SU-DHL-6 (cell line): Measurements from ENCODE around the gene MYO18A.

ENCODE experiments used
- H2AFZ ChIP-seq: fragments of 200-600 bp; sonication (generic); 2 replicates; pipeline ENCODE4 v1.6.1; 2014; ENCODE audit warnings: low read depth, mild to moderate bottlenecking, moderate library complexity, mixed read lengths, antibody characterized with exemption, low read length; ENCODE audit not compliant: severe bottlenecking
- H3F3A ChIP-seq: fragments of 200-600 bp; shearing (Covaris generic); 2 replicates; pipeline ENCODE4 v1.6.0; 2016; ENCODE audit warnings: antibody characterized with exemption, mild to moderate bottlenecking; ENCODE audit not compliant: insufficient read depth
- H3K27ac ChIP-seq: fragments of 200-600 bp; sonication (generic); 2 replicates; pipeline ENCODE4 v1.5.1; 2016; ENCODE audit warnings: low read depth, mild to moderate bottlenecking, low read length, moderate library complexity, mixed read lengths
- H3K27me3 ChIP-seq: fragments of 200-600 bp; sonication (generic), shearing (Covaris generic); 2 replicates; pipeline ENCODE4 v1.6.0; 2014; ENCODE audit warnings: mild to moderate bottlenecking, low read length
- H3K36me3 ChIP-seq: fragments of 200-600 bp; sonication (generic); 2 replicates; pipeline ENCODE4 v1.6.1; 2014; ENCODE audit warnings: mild to moderate bottlenecking, low read length, mixed read lengths
- H3K4me2 ChIP-seq: fragments of 300-600, 200-600 bp; shearing (Covaris generic), sonication (generic); 2 replicates; pipeline ENCODE4 v1.6.0; 2014; ENCODE audit warnings: low read length, low read depth, mild to moderate bottlenecking; ENCODE audit not compliant: poor library complexity, severe bottlenecking
- H3K4me3 ChIP-seq: fragments of 200-600 bp; sonication (generic); 2 replicates; pipeline ENCODE4 v1.5.1; 2014; ENCODE audit warnings: antibody characterized with exemption, low read length, mild to moderate bottlenecking, mixed read lengths; ENCODE audit not compliant: insufficient read depth, poor library complexity, severe bottlenecking
- H3K79me2 ChIP-seq: fragments of 200-600 bp; sonication (generic); 2 replicates; pipeline ENCODE4 v1.6.1; 2014; ENCODE audit warnings: mild to moderate bottlenecking, low read length, moderate library complexity; ENCODE audit not compliant: insufficient read depth
- H3K9ac ChIP-seq: fragments of 200-600 bp; sonication (generic); 2 replicates; pipeline ENCODE4 v1.7.0; 2014; ENCODE audit warnings: mild to moderate bottlenecking, low read length
- H3K9me2 ChIP-seq: fragments of 200-600 bp; sonication (generic); replicated peaks from 2 replicates; pipeline ENCODE4 v1.6.1; 2014; ENCODE audit warnings: low read length; ENCODE audit not compliant: insufficient read depth
- H3K9me3 ChIP-seq: fragments of 200-600 bp; sonication (generic); 2 replicates; pipeline ENCODE4 v1.6.1; 2014; ENCODE audit warnings: low read length, mixed read lengths; ENCODE audit not compliant: insufficient read depth
- H4K20me1 ChIP-seq: fragments of 200-600 bp; sonication (generic); 2 replicates; pipeline ENCODE4 v1.6.1; 2014; ENCODE audit warnings: low read depth, mild to moderate bottlenecking, antibody characterized with exemption, low read length, moderate library complexity, mixed read lengths
- CTCF ChIP-seq: fragments of 200-600 bp; sonication (generic); IDR thresholded peaks from one replicate; pipeline ENCODE4 v1.5.1; 2017; ENCODE audit warnings: antibody characterized with exemption, mild to moderate bottlenecking, low read length, moderate library complexity; ENCODE audit not compliant: insufficient read depth, poor library complexity, severe bottlenecking
- EZH2phosphoT487 ChIP-seq: fragments of 200-600 bp; sonication (generic), shearing (Covaris generic); conservative IDR thresholded peaks from 2 replicates; pipeline ENCODE4 v1.6.1; 2018; ENCODE audit warnings: mild to moderate bottlenecking, antibody characterized with exemption, low read length, moderate library complexity, mixed read lengths

MYO18A gene

GRCh38 chr17:29177541-29177870 is 2.7 kb downstream of the MYO18A start:
- no peak overlapping the region for H3K27ac ChIP-seq
- H3K4me2 ChIP-seq, result no peak overlapping the region
- H3K4me3 ChIP-seq, result no peak overlapping the region
- H3K36me3 ChIP-seq, result no peaks in the 10 kb centered on the region
- no peaks in the 10 kb centered on the region for H3K27me3 ChIP-seq
- H3K9me2 ChIP-seq, result no peaks in the 10 kb centered on the region
- no peaks in the 10 kb centered on the region for H3K9me3 ChIP-seq
- no peak for TF ChIP-seq EZH2phosphoT487
- TF ChIP-seq CTCF, result no peak
- H3K79me2 ChIP-seq, result no peaks in the 10 kb centered on the region
- H3K9ac ChIP-seq, result no peak overlapping the region
- no peaks in the 10 kb centered on the region for H4K20me1 ChIP-seq
- no peaks in the 10 kb centered on the region for H3F3A ChIP-seq
- H2AFZ ChIP-seq, result no peak overlapping the region

DNA sequence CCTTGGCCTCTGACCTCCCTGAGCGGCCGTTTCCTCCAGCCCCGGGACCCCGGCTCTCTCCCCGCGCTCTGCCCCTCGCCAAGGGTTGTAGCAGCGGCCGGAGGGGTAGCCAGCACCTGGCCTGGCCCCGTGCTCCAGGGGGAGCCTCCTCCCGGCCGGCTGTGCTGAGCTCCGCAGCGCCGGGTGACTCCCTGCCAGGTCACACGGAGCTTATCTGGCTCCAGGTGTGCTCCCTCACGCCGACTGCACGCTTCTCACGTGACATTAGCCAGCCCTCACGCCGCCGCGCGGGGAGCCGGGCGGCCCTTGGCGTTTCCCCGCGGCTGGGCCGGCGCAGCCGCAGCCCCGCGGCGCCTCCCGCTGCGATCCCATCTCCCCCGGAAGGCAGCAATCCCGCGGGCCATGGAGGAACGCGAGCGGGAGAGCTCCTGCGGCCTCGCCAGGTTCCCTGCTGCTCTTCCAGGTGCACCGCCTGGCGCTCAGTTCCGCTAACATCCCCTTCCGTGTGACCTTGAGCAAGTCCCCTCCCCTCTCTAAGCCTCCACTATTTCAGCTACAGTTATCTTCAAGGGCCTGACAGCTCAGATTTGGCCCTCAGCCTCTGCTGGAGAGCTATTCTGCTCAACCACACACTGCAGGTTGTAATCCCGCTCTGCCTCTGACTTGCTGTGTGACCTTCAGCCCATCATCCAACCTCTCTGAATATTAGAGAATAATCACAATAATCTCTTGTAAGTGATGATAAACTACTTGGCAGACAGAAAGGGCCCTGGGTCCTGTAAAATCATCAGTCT is 3.4 kb downstream of the MYO18A start:
- H2AFZ ChIP-seq, result peak overlapping the region; percentile 84
- H4K20me1 ChIP-seq, result no peaks in the 10 kb centered on the region
- no peak for TF ChIP-seq CTCF
- TF ChIP-seq EZH2phosphoT487, result no peak
- no peak overlapping the region for H3K27ac ChIP-seq
- no peaks in the 10 kb centered on the region for H3K9me3 ChIP-seq
- no peaks in the 10 kb centered on the region for H3K27me3 ChIP-seq
- H3K4me3 ChIP-seq, result peak overlapping the region; percentile 46
- no peaks in the 10 kb centered on the region for H3K9me2 ChIP-seq
- H3F3A ChIP-seq, result no peaks in the 10 kb centered on the region
- no peaks in the 10 kb centered on the region for H3K36me3 ChIP-seq
- H3K9ac ChIP-seq, result peak overlapping the region; percentile 55
- peak overlapping the region; percentile 67 for H3K4me2 ChIP-seq
- no peaks in the 10 kb centered on the region for H3K79me2 ChIP-seq

DNA sequence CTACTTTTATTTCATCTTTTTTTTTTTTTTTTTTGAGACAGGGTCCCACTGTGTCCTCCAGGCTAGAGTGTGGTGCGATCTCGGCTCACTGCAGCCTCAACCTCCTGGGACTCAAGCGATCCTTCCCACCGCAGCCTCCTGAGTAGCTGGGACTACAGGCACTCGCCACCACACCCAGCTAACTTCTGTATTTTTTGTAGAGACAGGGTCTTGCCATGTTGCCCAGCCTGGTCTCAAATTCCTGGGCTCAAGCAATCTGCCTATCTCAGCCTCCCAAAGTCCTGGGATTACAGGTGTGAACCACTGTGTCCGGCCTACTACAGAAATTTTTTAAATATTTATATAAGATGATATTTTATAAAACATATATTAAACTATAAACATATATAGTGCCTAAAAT is 4.8 kb downstream of the MYO18A start:
- Histone ChIP-seq H3K36me3 (no peaks in the 10 kb centered on the region), H3F3A (no peaks in the 10 kb centered on the region), H3K27me3 (no peaks in the 10 kb centered on the region), H3K27ac (no peak overlapping the region), H4K20me1 (no peaks in the 10 kb centered on the region), H2AFZ (no peak overlapping the region), H3K79me2 (no peaks in the 10 kb centered on the region), H3K9me3 (no peaks in the 10 kb centered on the region), H3K9ac (no peak overlapping the region), H3K9me2 (no peaks in the 10 kb centered on the region), H3K4me2 (no peak overlapping the region), H3K4me3 (no peak overlapping the region)
- TF ChIP-seq EZH2phosphoT487, result no peak
- no peak for TF ChIP-seq CTCF
